B cell (primary cell): ENCODE data around the gene SNAP47. TPM values are rescaled to one million over a fixed set of nuclear protein-coding genes. Genes with fewer than 3 reads are reported as not detected.

Source experiments
- ATAC-seq: fragments of 200-7000 bp; cut with Tn5 transposase; one replicate; pipeline ENCODE4 v1.10.0; 2021; ENCODE audit warnings: low read depth, mild to moderate bottlenecking, moderate number of reproducible peaks, moderate library complexity
- CTCF ChIA-PET: fragments of 350-600 bp; sonication (Branson Sonifier 250); formaldehyde crosslinking; loops from one replicate; lab custom pipeline; 2021; ENCODE audit warnings: antibody characterized with exemption, inconsistent platforms; lab: Charles Lee
- POLR2A ChIA-PET: fragments of 350-600 bp; sonication (Branson Sonifier 250); formaldehyde crosslinking; loops from one replicate; lab custom pipeline; 2021; ENCODE audit warnings: antibody characterized with exemption; lab: Charles Lee
- DNase-seq: peaks from one replicate; pipeline ENCODE4 v3.0.0; 2013
- H2AFZ ChIP-seq: 2 replicates; pipeline ENCODE4 v1.6.1; 2012; ENCODE audit warnings: mild to moderate bottlenecking, low read depth, low read length; ENCODE audit not compliant: insufficient read depth, poor library complexity, severe bottlenecking
- H3K27ac ChIP-seq, 2 donors: 1 replicate in 1 of 2; 2 replicates in 1 of 2; pipeline ENCODE4 v1.5.1; 2012 to 2013; ENCODE audit warnings: low read length in 2 of 2, mild to moderate bottlenecking in 2 of 2, moderate library complexity in 1 of 2
- H3K27me3 ChIP-seq, 4 experiments: fragments of 200-600 bp in 1 of 4; sonication (generic) in 1 of 4; replicated peaks in 1 of 4; 1 replicate in 2 of 4; 2 replicates in 2 of 4; pipeline versions ENCODE4 v1.6.1 to v1.7.0; 2013 to 2016; ENCODE audit warnings: low read length in 3 of 4, mild to moderate bottlenecking in 2 of 4, mixed read lengths in 1 of 4, moderate library complexity in 1 of 4; ENCODE audit not compliant: insufficient read depth in 4 of 4, control insufficient read depth in 3 of 4; ENCODE audit errors: control extremely low read depth in 1 of 4
- H3K36me3 ChIP-seq, 2 experiments: replicated peaks in 1 of 2; 1 replicate in 1 of 2; 2 replicates in 1 of 2; pipeline versions ENCODE4 v1.6.1 to v1.7.1; 2013; ENCODE audit warnings: low read length in 1 of 2; ENCODE audit not compliant: insufficient read depth in 2 of 2, control insufficient read depth in 1 of 2; ENCODE audit errors: control extremely low read depth in 1 of 2, extremely low read depth in 1 of 2
- H3K4me1 ChIP-seq, 2 donors: fragments of 200-600 bp in 1 of 2; sonication (generic) in 1 of 2; 1 replicate in 1 of 2; 2 replicates in 1 of 2; pipeline versions ENCODE4 v1.5.1 to v1.6.1; 2013 to 2017; ENCODE audit warnings: low read length in 2 of 2; ENCODE audit not compliant: control insufficient read depth in 2 of 2, insufficient read depth in 2 of 2
- H3K4me2 ChIP-seq: replicated peaks from 2 replicates; pipeline ENCODE3; 2012; ENCODE audit warnings: mild to moderate bottlenecking, low read depth, low read length; ENCODE audit not compliant: poor library complexity, severe bottlenecking
- H3K4me3 ChIP-seq, 5 experiments: fragments of 200-600 bp in 1 of 5; sonication (generic) in 1 of 5; 1 replicate in 3 of 5; 2 replicates in 2 of 5; pipeline versions ENCODE4 v1.5.1 to v1.7.0; 2011 to 2016; ENCODE audit warnings: low read length in 4 of 5, mild to moderate bottlenecking in 4 of 5, low read depth in 2 of 5, control low read depth in 1 of 5, moderate library complexity in 1 of 5; ENCODE audit not compliant: insufficient read depth in 1 of 5; ENCODE audit errors: control extremely low read depth in 1 of 5, extremely low read depth in 1 of 5
- H3K79me2 ChIP-seq: fragments of 200-600 bp; sonication (generic); one replicate; pipeline ENCODE4 v1.6.0; 2016; ENCODE audit warnings: low read length; ENCODE audit not compliant: control insufficient read depth, insufficient read depth
- H3K9ac ChIP-seq: fragments of 200-600 bp; sonication (generic); 2 replicates; pipeline ENCODE4 v1.6.1; 2017; ENCODE audit warnings: mild to moderate bottlenecking, low read length, moderate library complexity
- H3K9me3 ChIP-seq, 3 donors: one replicate each; pipeline versions ENCODE4 v1.6.1 to v1.7.1; 2013; ENCODE audit warnings: low read length in 2 of 3; ENCODE audit not compliant: control insufficient read depth in 2 of 3, insufficient read depth in 1 of 3; ENCODE audit errors: control extremely low read depth in 1 of 3
- H4K20me1 ChIP-seq: 2 replicates; pipeline ENCODE4 v1.6.0; 2012; ENCODE audit warnings: mild to moderate bottlenecking, low read length; ENCODE audit not compliant: insufficient read depth, control insufficient read depth, poor library complexity, severe bottlenecking
- H3K27ac Mint-ChIP-seq: one replicate; pipeline ENCODE4 v1.8.0; 2021; ENCODE audit warnings: mixed read lengths
- H3K27me3 Mint-ChIP-seq: one replicate; pipeline ENCODE4 v1.8.0; 2021; ENCODE audit warnings: mixed read lengths
- H3K4me1 Mint-ChIP-seq: one replicate; pipeline ENCODE4 v1.8.0; 2021; ENCODE audit warnings: mixed read lengths
- H3K4me3 Mint-ChIP-seq: one replicate; pipeline ENCODE4 v1.8.0; 2021; ENCODE audit warnings: mixed read lengths
- H3K9me3 Mint-ChIP-seq: one replicate; pipeline ENCODE4 v1.8.0; 2022; ENCODE audit warnings: mixed read lengths; ENCODE audit not compliant: insufficient read depth
- EZH2 ChIP-seq: IDR thresholded peaks from 2 replicates; pipeline ENCODE4 v1.6.1; 2012; ENCODE audit warnings: borderline replicate concordance, low read depth, mild to moderate bottlenecking, moderate library complexity, low read length; ENCODE audit not compliant: insufficient read depth, poor library complexity, severe bottlenecking
- WGBS: methylation state at CpG from one replicate; pipeline ENCODE4 v1.1.5; 2013; ENCODE audit warnings: missing lambda C conversion rate; ENCODE audit not compliant: insufficient coverage; 5-methylcytosine and 5-hydroxymethylcytosine counted together
- intact Hi-C: fragments of 100-400 bp; cut with micrococcal nuclease; formaldehyde crosslinking; loops from one replicate; pipeline ENCODE4 v1.10.0; 2022
- polyA plus RNA-seq: library from polyadenylated mRNA; depleted of rRNA; stranded (reverse); fragments of >200 nt; gene quantifications from 2 replicates; pipeline ENCODE4 v1.2.3, GENCODE V29; 2012
- total RNA-seq, 2 donors: library from RNA; stranded (reverse); fragments of 120-200 nt in 1 of 2; gene quantifications; 1 replicate in 1 of 2; 2 replicates in 1 of 2; pipeline versions ENCODE4 v1.2.3 to v1.2.4, GENCODE V29; 2013 to 2022
- TF ChIP-seq, protein P1 (sequence below): fragments of 200-600 bp; IDR thresholded peaks from one replicate; pipeline ENCODE4 v1.8.0; 2022; ENCODE audit warnings: antibody characterized with exemption, mild to moderate bottlenecking

SNAP47 gene
- total and polyA plus RNA-seq, 2 donors (not counting 1 experiment from before 2014, with no cell fraction given) = 25.6 to 34.9 TPM

DNA sequence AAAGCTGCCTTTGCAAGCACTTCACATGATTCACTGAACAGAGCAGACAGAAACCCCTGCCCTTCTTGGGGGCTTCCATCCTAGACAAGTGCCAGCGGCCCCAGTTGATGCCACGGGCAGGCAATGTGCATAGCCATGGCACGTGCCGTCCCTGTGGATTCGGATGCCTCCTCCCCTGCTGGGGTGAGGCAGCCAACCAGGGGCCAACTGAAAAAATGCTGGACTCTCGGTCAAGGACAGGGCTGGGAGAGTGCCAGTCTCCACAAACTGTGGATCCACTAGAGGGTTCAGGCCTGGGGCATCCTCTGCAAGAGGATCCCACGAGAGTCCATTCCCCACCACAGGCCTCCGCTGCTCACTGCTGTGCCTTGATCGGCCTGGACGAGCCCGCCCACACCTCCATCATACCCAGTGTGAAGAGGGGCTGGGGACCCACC lies 4.0 kb upstream of the SNAP47 start:
- Mint-ChIP-seq H3K27me3 (no peaks in the 10 kb centered on the region), H3K4me1 (peaks cover 50% of the 10 kb centered on the region), H3K9me3 (no peaks in the 10 kb centered on the region), H3K4me3 (no peak overlapping the region), H3K27ac (no peak overlapping the region)
- H2AFZ ChIP-seq = no peak overlapping the region
- no peak overlapping the region for H3K27ac ChIP-seq
- no peaks in the 10 kb centered on the region for H4K20me1 ChIP-seq
- H3K79me2 ChIP-seq = peaks cover 25% of the 10 kb centered on the region
- DNase-seq (no peak), ATAC-seq (no peak)
- no peaks in the 10 kb centered on the region for H3K27me3 ChIP-seq
- H3K4me2 ChIP-seq = no peak overlapping the region
- H3K9me3 ChIP-seq = peaks cover 0 to 3% (median 0%) of the 10 kb centered on the region in 3 donors
- WGBS = 97% methylated on average over 11 of the region's 11 CpGs
- CTCF ChIA-PET = no interaction called here
- peaks cover 0 to 4% of the 10 kb centered on the region in 2 experiments for H3K36me3 ChIP-seq
- no peak overlapping the region for H3K9ac ChIP-seq
- intact Hi-C loops = no loop called here
- peaks cover 24 to 42% of the 10 kb centered on the region in 2 donors for H3K4me1 ChIP-seq
- H3K4me3 ChIP-seq = no peak overlapping the region
- TF ChIP-seq, protein P1, sequence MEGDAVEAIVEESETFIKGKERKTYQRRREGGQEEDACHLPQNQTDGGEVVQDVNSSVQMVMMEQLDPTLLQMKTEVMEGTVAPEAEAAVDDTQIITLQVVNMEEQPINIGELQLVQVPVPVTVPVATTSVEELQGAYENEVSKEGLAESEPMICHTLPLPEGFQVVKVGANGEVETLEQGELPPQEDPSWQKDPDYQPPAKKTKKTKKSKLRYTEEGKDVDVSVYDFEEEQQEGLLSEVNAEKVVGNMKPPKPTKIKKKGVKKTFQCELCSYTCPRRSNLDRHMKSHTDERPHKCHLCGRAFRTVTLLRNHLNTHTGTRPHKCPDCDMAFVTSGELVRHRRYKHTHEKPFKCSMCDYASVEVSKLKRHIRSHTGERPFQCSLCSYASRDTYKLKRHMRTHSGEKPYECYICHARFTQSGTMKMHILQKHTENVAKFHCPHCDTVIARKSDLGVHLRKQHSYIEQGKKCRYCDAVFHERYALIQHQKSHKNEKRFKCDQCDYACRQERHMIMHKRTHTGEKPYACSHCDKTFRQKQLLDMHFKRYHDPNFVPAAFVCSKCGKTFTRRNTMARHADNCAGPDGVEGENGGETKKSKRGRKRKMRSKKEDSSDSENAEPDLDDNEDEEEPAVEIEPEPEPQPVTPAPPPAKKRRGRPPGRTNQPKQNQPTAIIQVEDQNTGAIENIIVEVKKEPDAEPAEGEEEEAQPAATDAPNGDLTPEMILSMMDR = no peak
- no peak for TF ChIP-seq EZH2
- POLR2A ChIA-PET = no interaction called here

GRCh38 chr1:227731696-227732585 lies 3.3 kb upstream of the SNAP47 start:
- Mint-ChIP-seq H3K27me3 (no peaks in the 10 kb centered on the region), H3K4me3 (no peak overlapping the region), H3K9me3 (no peaks in the 10 kb centered on the region), H3K4me1 (peaks cover 48% of the 10 kb centered on the region), H3K27ac (no peak overlapping the region)
- Histone ChIP-seq H3K4me1 (peaks cover 24 to 43% of the 10 kb centered on the region in 2 donors), H3K27me3 (no peaks in the 10 kb centered on the region), H2AFZ (no peak overlapping the region), H4K20me1 (no peaks in the 10 kb centered on the region), H3K9me3 (peaks cover 0 to 3% (median 0%) of the 10 kb centered on the region in 3 donors), H3K4me2 (no peak overlapping the region), H3K36me3 (peaks cover 0 to 4% of the 10 kb centered on the region in 2 experiments), H3K4me3 (no peak overlapping the region), H3K27ac (no peak overlapping the region), H3K79me2 (peaks cover 32% of the 10 kb centered on the region), H3K9ac (no peak overlapping the region)
- TF ChIP-seq, protein P1 = no peak
- TF ChIP-seq EZH2 = no peak
- DNase-seq (no peak), ATAC-seq (no peak)
- 95% methylated on average over 19 of the region's 19 CpGs for WGBS
- POLR2A ChIA-PET = no interaction called here
- intact Hi-C loops = no loop called here
- CTCF ChIA-PET = no interaction called here
